K562 (cell line): ENCODE results near the gene RERE. TPM values are rescaled to one million over a fixed set of nuclear protein-coding genes. Genes with fewer than 3 reads are reported as not detected.

Source experiments
- ATAC-seq: fragments of 200-7000 bp; cut with Tn5 transposase; 3 replicates; pipeline ENCODE4 v1.9.1; 2020; ENCODE audit warnings: moderate library complexity
- BruUV-seq: library from RNA; stranded (reverse); fragments of 400-500 nt; replicated peaks from 2 replicates; lab custom pipeline; 2021; lab: Mats Ljungman, UMichigan
- CTCF ChIA-PET: fragments of 300-600 bp; formaldehyde crosslinking; extraction: SDS; loops from one replicate; lab custom pipeline; 2021; ENCODE audit warnings: low intra/inter-chr PET ratio; lab: Yijun Ruan, JAX
- POLR2A ChIA-PET: fragments of 300-600, 350-650 bp; sonication (Branson Sonifier 250); formaldehyde crosslinking; extraction: SDS; loops from one replicate; lab custom pipeline; 2021; ENCODE audit warnings: antibody characterized with exemption, inconsistent platforms; lab: Yijun Ruan, JAX
- DNase-seq, 4 experiments: peaks; one replicate each; pipeline versions ENCODE4 v3.0.0 to v3.0.0-alpha.2; 2011 to 2018; ENCODE audit warnings: low spot score in 3 of 4, mixed read lengths in 3 of 4; ENCODE audit errors: extremely low read depth in 1 of 4
- FAIRE-seq: peaks from 2 replicates; lab custom pipeline; 2011; peaks lifted over from hg19 to GRCh38; lab: Jason Lieb, UNC
- H2AFZ ChIP-seq: 2 replicates; pipeline ENCODE4 v1.6.0; 2011; ENCODE audit warnings: low read depth, low read length, control low read depth, inconsistent platforms
- H3K27ac ChIP-seq: fragments of 200-600 bp; 3 replicates; pipeline ENCODE4 v1.8.0; 2011; ENCODE audit warnings: low read depth, mild to moderate bottlenecking, control low read depth, inconsistent platforms, low read length, moderate library complexity, mixed read lengths; ENCODE audit errors: extremely low read depth
- H3K27me3 ChIP-seq, 2 experiments: fragments of 300-600 bp in 1 of 2; 2 replicates in 1 of 2; 3 replicates in 1 of 2; pipeline versions ENCODE4 v1.6.0 to v1.8.0; 2011; ENCODE audit warnings: inconsistent platforms in 2 of 2, low read length in 2 of 2, mild to moderate bottlenecking in 1 of 2, mixed read lengths in 1 of 2, moderate library complexity in 1 of 2; ENCODE audit not compliant: control insufficient read depth in 2 of 2, insufficient read depth in 2 of 2
- H3K36me3 ChIP-seq: fragments of 300-600 bp; 3 replicates; pipeline ENCODE4 v1.8.0; 2011; ENCODE audit warnings: mild to moderate bottlenecking, low read length, inconsistent platforms; ENCODE audit not compliant: control insufficient read depth, insufficient read depth
- H3K4me1 ChIP-seq, 2 experiments: fragments of 200-600 bp in 1 of 2; replicated peaks in 1 of 2; 2 replicates in 1 of 2; 3 replicates in 1 of 2; pipeline versions ENCODE4 v1.5.1 to v1.8.0; 2011; ENCODE audit warnings: inconsistent platforms in 2 of 2, low read length in 2 of 2, mild to moderate bottlenecking in 1 of 2, mixed read lengths in 1 of 2, moderate library complexity in 1 of 2; ENCODE audit not compliant: control insufficient read depth in 2 of 2, insufficient read depth in 2 of 2
- H3K4me2 ChIP-seq: 2 replicates; pipeline ENCODE4 v1.6.1; 2011; ENCODE audit warnings: low read length, control low read depth, inconsistent platforms, mixed read lengths; ENCODE audit not compliant: insufficient read depth
- H3K4me3 ChIP-seq: fragments of 200-600 bp; sonication (generic), shearing (Covaris generic); 2 replicates; pipeline ENCODE4 v1.5.1; 2016; ENCODE audit warnings: control low read depth, inconsistent platforms
- H3K79me2 ChIP-seq: fragments of 200-600 bp; 3 replicates; pipeline ENCODE4 v1.8.0; 2011; ENCODE audit warnings: low read length, inconsistent platforms; ENCODE audit not compliant: control insufficient read depth, insufficient read depth
- H3K9ac ChIP-seq, 2 experiments: 2 replicates each; pipeline versions ENCODE4 v1.6.0 to v1.6.1; 2011; ENCODE audit warnings: low read depth in 2 of 2, low read length in 2 of 2, control low read depth in 1 of 2, inconsistent platforms in 1 of 2, mild to moderate bottlenecking in 1 of 2, mixed read lengths in 1 of 2; ENCODE audit not compliant: insufficient read depth in 1 of 2
- H3K9me1 ChIP-seq: one replicate; pipeline ENCODE4 v1.6.0; 2011; ENCODE audit warnings: inconsistent platforms, mild to moderate bottlenecking, low read length, moderate library complexity; ENCODE audit not compliant: control insufficient read depth, insufficient read depth
- H3K9me3 ChIP-seq: replicated peaks from 2 replicates; pipeline ENCODE4 v1.5.1; 2011; ENCODE audit warnings: low read depth, low read length, inconsistent platforms; ENCODE audit not compliant: control insufficient read depth, insufficient read depth
- H4K20me1 ChIP-seq: replicated peaks from 2 replicates; pipeline ENCODE4 v1.6.1; 2011; ENCODE audit warnings: low read length, inconsistent platforms, mixed read lengths; ENCODE audit not compliant: control insufficient read depth, insufficient read depth
- CREM ChIP-seq: IDR thresholded peaks from 2 replicates; pipeline ENCODE4 v1.6.1; 2014; ENCODE audit warnings: antibody characterized with exemption, low read depth
- HOXB6 ChIP-seq: fragments of 250-450 bp; sonication (Bioruptor Pico); IDR thresholded peaks from 2 replicates; pipeline ENCODE4 v1.5.1; 2022; ENCODE audit warnings: mild to moderate bottlenecking, borderline replicate concordance
- TAF9B ChIP-seq: fragments of 450-650 bp; IDR thresholded peaks from 2 replicates; pipeline ENCODE4 v1.6.1; 2018; ENCODE audit warnings: mild to moderate bottlenecking; ENCODE audit not compliant: partially characterized antibody
- TRIM28 ChIP-seq: fragments of 450-650 bp; IDR thresholded peaks from 2 replicates; pipeline ENCODE4 v1.6.1; 2017
- WGBS: fragments of 100-300 bp; shearing (Covaris generic); methylation state at CpG from one replicate; pipeline ENCODE4 v1.1.6; 2016; ENCODE audit warnings: low coverage, mixed read lengths; ENCODE audit not compliant: insufficient coverage; ENCODE audit errors: missing lambda C conversion rate; 5-methylcytosine and 5-hydroxymethylcytosine counted together
- in situ Hi-C: fragments of 300-500 bp; cut with MboI; formaldehyde crosslinking; loops from 4 replicates; pipeline ENCODE4 v1.15.0; 2018; ENCODE audit warnings: inconsistent platforms, mixed read lengths
- intact Hi-C: fragments of 100-400 bp; cut with micrococcal nuclease; formaldehyde crosslinking; loops from 2 replicates; pipeline ENCODE4 v1.14.2; 2022
- polyA plus RNA-seq, 8 experiments: library from polyadenylated mRNA; depleted of rRNA in 4 of 8; stranded (reverse) in 5 of 8; unstranded in 3 of 8; fragments of >200 nt; fragmentation: Nextera tagmentation in 2 of 8; fragmentation: Illumina TruSeq in 1 of 8; extraction: Ambion mirVana in 2 of 8; extraction: Trizol in 1 of 8; gene quantifications; 2 replicates each; pipeline versions ENCODE4 v1.2.1 to v1.2.3, GENCODE V29; 2011 to 2014; ENCODE audit warnings: inconsistent platforms in 1 of 8, missing spikeins in 1 of 8
- total RNA-seq, 7 experiments: library from RNA; depleted of rRNA in 6 of 7; stranded (reverse); fragments of >200 nt in 6 of 7; fragmentation: Illumina TruSeq in 2 of 7; extraction: Trizol in 2 of 7; gene quantifications; 2 replicates each; pipeline versions ENCODE4 v1.2.1 to v1.2.3, GENCODE V29; 2011 to 2021; ENCODE audit warnings: low replicate concordance in 1 of 7
- TF ChIP-seq, protein P1 (sequence below), 2 experiments: fragments of 450-650 bp in 1 of 2; sonication (generic) in 1 of 2; formaldehyde crosslinking in 1 of 2; IDR thresholded peaks; 2 replicates each; pipeline versions ENCODE4 v1.7.1 to v1.9.0; 2016 to 2022; ENCODE audit warnings: inconsistent platforms in 1 of 2, mild to moderate bottlenecking in 1 of 2, missing genetic modification reagents in 1 of 2
- TF ChIP-seq, protein P2 (sequence below): sonication (generic); formaldehyde crosslinking; IDR thresholded peaks from 2 replicates; pipeline ENCODE4 v1.8.1; 2022; ENCODE audit warnings: missing genetic modification reagents

Gene RERE
- total and polyA plus RNA-seq, 9 of the 15 experiments (the other 6 are each of a cell fraction or from before 2014, with no cell fraction given): 3.0 to 51.5 (median 13.4) TPM

DNA sequence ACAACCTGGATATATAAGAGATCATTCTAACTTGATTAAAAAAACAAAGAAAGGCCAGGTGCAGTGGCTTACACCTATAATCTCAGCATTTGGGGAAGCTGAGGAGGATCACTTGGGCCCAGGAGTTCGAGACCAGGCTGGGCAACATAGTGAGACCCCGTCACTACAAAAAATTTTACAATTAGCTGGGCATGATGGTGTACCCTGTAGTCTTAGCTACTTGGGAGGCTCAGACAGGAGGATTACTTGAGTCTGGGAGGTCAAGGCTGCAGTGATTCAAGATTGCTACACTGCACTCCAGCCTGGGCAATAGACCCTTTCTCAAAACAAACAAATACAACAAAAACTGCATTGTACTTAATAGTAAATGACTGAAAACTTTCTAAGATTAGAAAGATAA lies 330.2 kb downstream of the RERE start:
- ATAC-seq: no peak
- POLR2A ChIA-PET: interaction anchor here (1.5 kb wide), 1 partner anchor 13 kb away, joined by 3 read pairs; no protein-coding TSS in a partner anchor
- no TSS peak for BruUV-seq

GRCh38 chr1:8486047-8486446 lies 331.4 kb downstream of the RERE start:
- in situ Hi-C loops (no loop called here), intact Hi-C loops (no loop called here)
- Histone ChIP-seq H4K20me1 (no peaks in the 10 kb centered on the region), H2AFZ (no peak overlapping the region), H3K9me1 (no peaks in the 10 kb centered on the region), H3K27ac (no peak overlapping the region), H3K4me1 (no peaks in the 10 kb centered on the region), H3K27me3 (no peaks in the 10 kb centered on the region), H3K9ac (no peak overlapping the region), H3K79me2 (no peaks in the 10 kb centered on the region), H3K36me3 (peaks cover 8% of the 10 kb centered on the region; the same call in 1 of the 3 replicates), H3K9me3 (no peaks in the 10 kb centered on the region), H3K4me3 (no peak overlapping the region), H3K4me2 (no peak overlapping the region)
- ChIA-PET CTCF (no interaction called here), POLR2A (interaction anchor here (1.5 kb wide), 1 partner anchor 12 kb away, joined by 3 read pairs; no protein-coding TSS in a partner anchor)
- FAIRE-seq: no peak
- 91% methylated on average over 5 of the region's 5 CpGs for WGBS
- ATAC-seq: no peak
- no peak for DNase-seq
- no TSS peak for BruUV-seq
- TF ChIP-seq TRIM28 (no peak), TAF9B (no peak), CREM (no peak)
- TF ChIP-seq, protein P1, sequence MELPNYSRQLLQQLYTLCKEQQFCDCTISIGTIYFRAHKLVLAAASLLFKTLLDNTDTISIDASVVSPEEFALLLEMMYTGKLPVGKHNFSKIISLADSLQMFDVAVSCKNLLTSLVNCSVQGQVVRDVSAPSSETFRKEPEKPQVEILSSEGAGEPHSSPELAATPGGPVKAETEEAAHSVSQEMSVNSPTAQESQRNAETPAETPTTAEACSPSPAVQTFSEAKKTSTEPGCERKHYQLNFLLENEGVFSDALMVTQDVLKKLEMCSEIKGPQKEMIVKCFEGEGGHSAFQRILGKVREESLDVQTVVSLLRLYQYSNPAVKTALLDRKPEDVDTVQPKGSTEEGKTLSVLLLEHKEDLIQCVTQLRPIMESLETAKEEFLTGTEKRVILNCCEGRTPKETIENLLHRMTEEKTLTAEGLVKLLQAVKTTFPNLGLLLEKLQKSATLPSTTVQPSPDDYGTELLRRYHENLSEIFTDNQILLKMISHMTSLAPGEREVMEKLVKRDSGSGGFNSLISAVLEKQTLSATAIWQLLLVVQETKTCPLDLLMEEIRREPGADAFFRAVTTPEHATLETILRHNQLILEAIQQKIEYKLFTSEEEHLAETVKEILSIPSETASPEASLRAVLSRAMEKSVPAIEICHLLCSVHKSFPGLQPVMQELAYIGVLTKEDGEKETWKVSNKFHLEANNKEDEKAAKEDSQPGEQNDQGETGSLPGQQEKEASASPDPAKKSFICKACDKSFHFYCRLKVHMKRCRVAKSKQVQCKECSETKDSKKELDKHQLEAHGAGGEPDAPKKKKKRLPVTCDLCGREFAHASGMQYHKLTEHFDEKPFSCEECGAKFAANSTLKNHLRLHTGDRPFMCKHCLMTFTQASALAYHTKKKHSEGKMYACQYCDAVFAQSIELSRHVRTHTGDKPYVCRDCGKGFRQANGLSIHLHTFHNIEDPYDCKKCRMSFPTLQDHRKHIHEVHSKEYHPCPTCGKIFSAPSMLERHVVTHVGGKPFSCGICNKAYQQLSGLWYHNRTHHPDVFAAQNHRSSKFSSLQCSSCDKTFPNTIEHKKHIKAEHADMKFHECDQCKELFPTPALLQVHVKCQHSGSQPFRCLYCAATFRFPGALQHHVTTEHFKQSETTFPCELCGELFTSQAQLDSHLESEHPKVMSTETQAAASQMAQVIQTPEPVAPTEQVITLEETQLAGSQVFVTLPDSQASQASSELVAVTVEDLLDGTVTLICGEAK (IDR thresholded peaks at IDR 0.05): no peak
- TF ChIP-seq, protein P1 (CRISPR knock-in tag; IDR thresholded peaks at IDR 0.05): no peak
- TF ChIP-seq, protein P2, sequence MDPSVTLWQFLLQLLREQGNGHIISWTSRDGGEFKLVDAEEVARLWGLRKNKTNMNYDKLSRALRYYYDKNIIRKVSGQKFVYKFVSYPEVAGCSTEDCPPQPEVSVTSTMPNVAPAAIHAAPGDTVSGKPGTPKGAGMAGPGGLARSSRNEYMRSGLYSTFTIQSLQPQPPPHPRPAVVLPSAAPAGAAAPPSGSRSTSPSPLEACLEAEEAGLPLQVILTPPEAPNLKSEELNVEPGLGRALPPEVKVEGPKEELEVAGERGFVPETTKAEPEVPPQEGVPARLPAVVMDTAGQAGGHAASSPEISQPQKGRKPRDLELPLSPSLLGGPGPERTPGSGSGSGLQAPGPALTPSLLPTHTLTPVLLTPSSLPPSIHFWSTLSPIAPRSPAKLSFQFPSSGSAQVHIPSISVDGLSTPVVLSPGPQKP (CRISPR knock-in tag): no peak

More for the DNA sequence above, 330.2 kb downstream of the RERE start:
- no peaks in the 10 kb centered on the region for H3K79me2 ChIP-seq
- intact Hi-C loops: no loop called here
- in situ Hi-C loops: no loop called here
- no peak for TF ChIP-seq HOXB6 (CRISPR knock-in tag)
- H3K9me1 ChIP-seq: no peaks in the 10 kb centered on the region
- H2AFZ ChIP-seq: no peak overlapping the region
- H3K9me3 ChIP-seq: no peaks in the 10 kb centered on the region
- H3K9ac ChIP-seq: no peak overlapping the region
- H3K4me3 ChIP-seq: no peak overlapping the region
- DNase-seq (no peak), FAIRE-seq (no peak)
- H3K36me3 ChIP-seq: peaks cover 8% of the 10 kb centered on the region; the same call in 1 of the 3 replicates
- no peak overlapping the region for H3K4me2 ChIP-seq
- WGBS: 93% methylated on average over 2 of the region's 2 CpGs
- H4K20me1 ChIP-seq: no peaks in the 10 kb centered on the region
- no peaks in the 10 kb centered on the region for H3K4me1 ChIP-seq
- CTCF ChIA-PET: no interaction called here
- no peak overlapping the region for H3K27ac ChIP-seq
- no peaks in the 10 kb centered on the region for H3K27me3 ChIP-seq
